Measurements from ENCODE around the gene TCAIM. TPM values are rescaled to one million over a fixed set of nuclear protein-coding genes. Genes with fewer than 3 reads are reported as not detected.

Gene TCAIM
- total RNA-seq, 1 donor from 2014 or later = 12.9 TPM

DNA sequence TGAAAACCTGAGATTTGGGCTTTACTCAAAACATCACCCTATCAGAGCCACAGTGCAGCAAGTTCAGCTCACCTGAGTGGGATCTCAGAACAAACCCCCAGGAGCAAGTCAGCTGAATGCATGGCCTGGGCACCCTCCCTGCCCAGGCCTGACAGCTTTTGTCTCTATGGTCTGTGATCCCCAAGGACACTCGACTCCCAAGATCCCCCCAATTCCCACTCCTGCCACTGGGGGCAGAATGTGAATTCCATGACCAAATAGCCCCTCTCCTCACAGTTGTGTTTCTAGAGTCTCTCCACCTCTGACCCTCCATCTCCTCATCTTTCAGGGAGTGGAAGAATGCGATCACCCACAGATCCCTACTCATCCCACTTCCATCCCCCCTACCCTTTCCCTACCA, 80.0 kb downstream of the TCAIM start:
- ATAC-seq (ENCODE audit: low read depth) = no peak
- POLR2A ChIA-PET = no interaction called here
- Mint-ChIP-seq H3K36me3 (ENCODE audit: low read depth) (no peaks in the 10 kb centered on the region), H3K27ac (no peak overlapping the region), H3K27me3 (peaks cover 3% of the 10 kb centered on the region), H3K4me1 (no peaks in the 10 kb centered on the region), H3K4me3 (no peak overlapping the region), H3K9me3 (no peaks in the 10 kb centered on the region)
- CTCF ChIA-PET = no interaction called here
- TF ChIP-seq, protein P1, sequence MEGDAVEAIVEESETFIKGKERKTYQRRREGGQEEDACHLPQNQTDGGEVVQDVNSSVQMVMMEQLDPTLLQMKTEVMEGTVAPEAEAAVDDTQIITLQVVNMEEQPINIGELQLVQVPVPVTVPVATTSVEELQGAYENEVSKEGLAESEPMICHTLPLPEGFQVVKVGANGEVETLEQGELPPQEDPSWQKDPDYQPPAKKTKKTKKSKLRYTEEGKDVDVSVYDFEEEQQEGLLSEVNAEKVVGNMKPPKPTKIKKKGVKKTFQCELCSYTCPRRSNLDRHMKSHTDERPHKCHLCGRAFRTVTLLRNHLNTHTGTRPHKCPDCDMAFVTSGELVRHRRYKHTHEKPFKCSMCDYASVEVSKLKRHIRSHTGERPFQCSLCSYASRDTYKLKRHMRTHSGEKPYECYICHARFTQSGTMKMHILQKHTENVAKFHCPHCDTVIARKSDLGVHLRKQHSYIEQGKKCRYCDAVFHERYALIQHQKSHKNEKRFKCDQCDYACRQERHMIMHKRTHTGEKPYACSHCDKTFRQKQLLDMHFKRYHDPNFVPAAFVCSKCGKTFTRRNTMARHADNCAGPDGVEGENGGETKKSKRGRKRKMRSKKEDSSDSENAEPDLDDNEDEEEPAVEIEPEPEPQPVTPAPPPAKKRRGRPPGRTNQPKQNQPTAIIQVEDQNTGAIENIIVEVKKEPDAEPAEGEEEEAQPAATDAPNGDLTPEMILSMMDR (IDR thresholded peaks at IDR 0.05) = no peak
- intact Hi-C loops (cut with micrococcal nuclease) = no loop called here
- DNase-seq = no peak

DNA sequence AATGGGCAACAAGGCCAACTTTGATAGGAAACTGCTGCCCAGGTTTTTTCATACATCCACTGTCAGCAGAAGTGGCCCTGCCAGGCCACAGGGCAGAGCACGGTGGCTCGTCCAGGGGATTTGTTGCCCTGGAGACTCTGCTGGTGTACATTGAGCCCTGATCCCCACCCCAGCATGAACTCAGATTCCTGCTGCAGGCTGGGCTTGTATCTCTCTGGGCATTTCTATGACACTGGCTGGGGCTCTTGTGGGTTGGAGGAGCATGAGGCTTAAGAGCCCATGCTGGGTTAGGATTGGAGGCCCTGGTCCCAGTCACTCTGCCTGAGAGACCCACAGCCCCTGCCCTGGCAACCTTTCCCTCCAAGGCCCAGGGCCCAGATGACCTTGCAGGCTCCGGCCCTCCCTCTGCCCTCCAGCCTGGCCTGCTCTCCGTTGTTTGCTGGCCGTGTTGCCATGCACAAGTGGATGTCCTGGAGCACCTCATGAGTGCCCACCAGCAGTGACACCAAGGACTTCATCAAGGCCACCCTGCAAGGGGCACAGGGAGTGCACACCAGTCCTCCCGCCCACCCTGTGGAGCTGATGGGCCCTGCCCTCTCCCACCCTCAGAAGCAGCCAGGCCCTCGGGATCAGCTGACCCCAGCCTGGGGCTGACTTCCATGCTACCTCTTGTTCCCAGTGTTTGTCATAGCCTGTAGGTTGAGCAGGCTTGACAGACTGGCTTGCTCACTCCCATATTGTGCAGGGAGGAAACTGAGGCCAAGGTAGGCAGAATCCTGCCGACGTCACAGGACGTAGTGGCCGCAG, 80.8 kb downstream of the TCAIM start:
- no peak overlapping the region for H3K27ac Mint-ChIP-seq
- POLR2A ChIA-PET = no interaction called here
- no peak for ATAC-seq (ENCODE audit: low read depth)
- DNase-seq = no peak
- H3K36me3 Mint-ChIP-seq (ENCODE audit: low read depth) = no peaks in the 10 kb centered on the region
- CTCF ChIA-PET = no interaction called here
- peaks cover 5% of the 10 kb centered on the region for H3K27me3 Mint-ChIP-seq
- TF ChIP-seq, protein P1 (IDR thresholded peaks at IDR 0.05) = no peak
- H3K9me3 Mint-ChIP-seq = no peaks in the 10 kb centered on the region
- H3K4me3 Mint-ChIP-seq = no peak overlapping the region
- no peaks in the 10 kb centered on the region for H3K4me1 Mint-ChIP-seq
- intact Hi-C loops (cut with micrococcal nuclease) = no loop called here

DNA sequence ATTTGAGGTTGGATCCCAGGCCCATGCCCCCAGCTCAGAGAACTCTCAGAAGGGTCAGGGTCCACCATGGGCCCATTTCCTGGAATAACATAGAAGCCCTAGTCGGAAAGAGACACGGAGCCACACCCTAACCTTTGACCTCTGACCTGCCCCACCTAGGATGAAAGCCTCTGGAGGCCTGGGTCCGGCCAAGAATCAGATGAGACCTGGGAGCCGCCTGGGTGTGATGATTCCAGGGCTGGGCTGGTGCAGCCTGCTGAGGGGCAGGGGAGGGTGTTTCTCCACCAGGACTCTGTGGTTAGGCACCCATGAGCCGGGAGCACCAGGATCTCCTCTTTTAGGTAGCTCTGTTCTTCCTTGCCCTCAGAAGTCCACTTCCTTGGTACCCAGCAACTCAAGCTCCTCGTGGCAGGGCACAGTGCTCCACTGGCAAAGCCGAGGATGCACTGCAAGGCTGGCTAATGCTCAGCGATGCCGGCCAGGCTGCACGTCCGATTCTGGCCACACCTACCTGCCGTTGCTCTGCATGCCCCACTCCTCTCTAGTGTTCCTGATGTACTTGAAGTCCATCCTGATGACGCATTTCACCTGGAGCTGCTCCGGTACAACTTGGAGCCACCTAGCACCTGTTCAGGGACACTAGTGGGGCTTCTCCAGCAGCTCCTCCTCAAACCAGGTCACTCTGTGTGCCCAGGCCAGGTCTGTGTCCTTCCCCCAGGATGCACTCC, 81.5 kb downstream of the TCAIM start:
- Mint-ChIP-seq H3K27me3 (peaks cover 9% of the 10 kb centered on the region), H3K4me3 (no peak overlapping the region), H3K4me1 (no peaks in the 10 kb centered on the region), H3K36me3 (ENCODE audit: low read depth) (no peaks in the 10 kb centered on the region), H3K9me3 (no peaks in the 10 kb centered on the region), H3K27ac (no peak overlapping the region)
- intact Hi-C loops (cut with micrococcal nuclease) = no loop called here
- ATAC-seq (ENCODE audit: low read depth) (no peak), DNase-seq (no peak)
- POLR2A ChIA-PET = no interaction called here
- CTCF ChIA-PET = no interaction called here
- TF ChIP-seq, protein P1 (IDR thresholded peaks at IDR 0.05) = no peak

DNA sequence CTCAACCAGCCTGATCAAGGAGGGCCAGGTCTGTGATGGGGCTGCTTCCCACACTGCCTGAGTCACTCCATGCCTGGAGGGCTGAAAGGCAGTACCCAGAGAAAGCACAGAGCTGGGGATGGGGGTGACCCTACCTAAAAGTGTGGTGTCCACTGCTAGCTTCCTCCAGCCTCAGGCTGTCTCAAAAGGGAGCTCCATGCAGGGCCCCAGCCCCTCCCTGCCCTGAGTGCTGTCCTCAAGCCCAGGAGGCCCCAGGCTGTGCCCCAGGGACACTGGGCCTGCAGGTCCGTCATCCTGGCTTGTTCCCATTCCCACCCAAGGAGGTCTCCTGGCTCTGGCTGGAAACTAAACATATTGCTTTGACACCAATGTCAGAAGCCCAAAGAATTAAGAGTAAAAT, 82.1 kb downstream of the TCAIM start:
- Mint-ChIP-seq H3K4me1 (no peaks in the 10 kb centered on the region), H3K4me3 (no peak overlapping the region), H3K9me3 (no peaks in the 10 kb centered on the region), H3K36me3 (ENCODE audit: low read depth) (no peaks in the 10 kb centered on the region), H3K27me3 (peaks cover 9% of the 10 kb centered on the region), H3K27ac (no peak overlapping the region)
- ATAC-seq (ENCODE audit: low read depth) (no peak), DNase-seq (no peak)
- intact Hi-C loops (cut with micrococcal nuclease) = no loop called here
- TF ChIP-seq, protein P1 (IDR thresholded peaks at IDR 0.05) = no peak
- ChIA-PET CTCF (no interaction called here), POLR2A (no interaction called here)

DNA sequence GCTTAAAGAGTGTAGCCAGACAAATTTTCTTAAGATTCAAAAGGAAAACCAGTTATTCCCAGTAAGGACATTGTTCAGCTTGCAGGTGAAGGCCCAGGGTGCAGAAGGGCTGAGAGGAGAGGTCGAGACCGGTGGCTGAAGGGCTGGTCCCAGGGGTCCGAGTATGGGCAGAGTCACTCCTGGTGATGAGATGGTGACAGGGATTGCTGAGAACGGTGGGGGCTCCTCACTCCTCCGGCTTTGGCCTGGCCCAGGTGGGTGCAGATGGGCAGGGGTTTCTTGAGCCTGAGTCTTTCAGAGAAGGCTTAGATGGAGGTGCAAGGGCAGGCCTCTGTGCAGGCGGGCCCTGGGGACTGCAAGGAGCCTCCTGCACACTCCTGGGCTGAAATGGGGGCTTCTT, 82.7 kb downstream of the TCAIM start:
- Mint-ChIP-seq H3K4me1 (no peaks in the 10 kb centered on the region), H3K4me3 (no peak overlapping the region), H3K9me3 (no peaks in the 10 kb centered on the region), H3K36me3 (ENCODE audit: low read depth) (no peaks in the 10 kb centered on the region), H3K27me3 (peaks cover 9% of the 10 kb centered on the region), H3K27ac (no peak overlapping the region)
- POLR2A ChIA-PET = no interaction called here
- CTCF ChIA-PET = no interaction called here
- intact Hi-C loops (cut with micrococcal nuclease) = no loop called here
- ATAC-seq (ENCODE audit: low read depth) (no peak), DNase-seq (no peak)
- TF ChIP-seq, protein P1 (IDR thresholded peaks at IDR 0.05) = no peak
